GM23338 (cell line): ENCODE results near the gene SMG6. TPM values are rescaled to one million over a fixed set of nuclear protein-coding genes. Genes with fewer than 3 reads are reported as not detected.

ENCODE experiments used
- ATAC-seq: fragments of 200-7000 bp; cut with Tn5 transposase; 3 replicates; pipeline ENCODE4 v1.9.1; 2020
- DNase-seq: peaks from one replicate; pipeline ENCODE4 v3.0.0-alpha.2; 2015; ENCODE audit warnings: low spot score
- H2AFZ ChIP-seq: fragments of 200-600 bp; sonication (generic); 2 replicates; pipeline ENCODE4 v1.8.0; 2016; ENCODE audit warnings: antibody characterized with exemption, mild to moderate bottlenecking, moderate library complexity
- H3F3A ChIP-seq: fragments of 200-600 bp; sonication (generic); replicated peaks from 2 replicates; pipeline ENCODE4 v1.8.0; 2017; ENCODE audit warnings: antibody characterized with exemption, mixed run types, low read depth
- H3K27ac ChIP-seq: fragments of 200-600 bp; sonication (generic); 2 replicates; pipeline ENCODE4 v1.6.1; 2016; ENCODE audit warnings: low read depth
- H3K27me3 ChIP-seq: fragments of 200-600 bp; sonication (generic); 2 replicates; pipeline ENCODE4 v1.8.0; 2016; ENCODE audit warnings: mild to moderate bottlenecking, mixed run types, moderate library complexity; ENCODE audit not compliant: insufficient read depth
- H3K36me3 ChIP-seq: fragments of 200-600 bp; sonication (generic); 2 replicates; pipeline ENCODE4 v1.8.0; 2016; ENCODE audit warnings: mild to moderate bottlenecking; ENCODE audit not compliant: insufficient read depth
- H3K4me1 ChIP-seq: fragments of 200-600 bp; sonication (generic); 2 replicates; pipeline ENCODE4 v1.8.0; 2016; ENCODE audit warnings: mild to moderate bottlenecking, moderate library complexity; ENCODE audit not compliant: insufficient read depth
- H3K4me2 ChIP-seq: fragments of 200-600 bp; sonication (generic); 2 replicates; pipeline ENCODE4 v1.7.1; 2017; ENCODE audit warnings: mixed run types
- H3K4me3 ChIP-seq: fragments of 200-600 bp; sonication (generic); 2 replicates; pipeline ENCODE4 v1.6.1; 2016; ENCODE audit warnings: mixed run types
- H3K79me2 ChIP-seq: fragments of 200-600 bp; sonication (generic); replicated peaks from 2 replicates; pipeline ENCODE4 v1.8.0; 2017; ENCODE audit warnings: mild to moderate bottlenecking; ENCODE audit not compliant: insufficient read depth
- H3K9me2 ChIP-seq: fragments of 200-600 bp; sonication (generic); 2 replicates; pipeline ENCODE4 v1.8.0; 2017; ENCODE audit not compliant: insufficient read depth
- H4K20me1 ChIP-seq: fragments of 200-600 bp; sonication (generic); replicated peaks from 2 replicates; pipeline ENCODE4 v1.8.0; 2017; ENCODE audit warnings: mild to moderate bottlenecking; ENCODE audit not compliant: insufficient read depth
- H3K27ac Mint-ChIP-seq: 2 replicates; pipeline ENCODE4 v1.8.0; 2020; ENCODE audit warnings: inconsistent platforms, mild to moderate bottlenecking, moderate library complexity, mixed read lengths
- H3K27me3 Mint-ChIP-seq: 3 replicates; pipeline ENCODE4 v1.8.0; 2022; ENCODE audit warnings: low read depth, mild to moderate bottlenecking, moderate library complexity, mixed read lengths, inconsistent platforms; ENCODE audit not compliant: insufficient read depth, poor library complexity
- H3K36me3 Mint-ChIP-seq: 3 replicates; pipeline ENCODE4 v1.8.0; 2021; ENCODE audit warnings: low read depth, mild to moderate bottlenecking, inconsistent platforms, moderate library complexity, mixed read lengths
- H3K4me1 Mint-ChIP-seq: 3 replicates; pipeline ENCODE4 v1.8.0; 2020; ENCODE audit warnings: mild to moderate bottlenecking, inconsistent platforms, mixed read lengths
- H3K4me3 Mint-ChIP-seq: 3 replicates; pipeline ENCODE4 v1.8.0; 2021; ENCODE audit warnings: moderate library complexity, mild to moderate bottlenecking, inconsistent platforms, mixed read lengths
- H3K9me3 Mint-ChIP-seq: 3 replicates; pipeline ENCODE4 v1.8.0; 2020; ENCODE audit warnings: moderate library complexity, mild to moderate bottlenecking, inconsistent platforms, mixed read lengths
- CREB1 ChIP-seq: fragments of 250-450 bp; sonication (Bioruptor Pico); IDR thresholded peaks from 2 replicates; pipeline ENCODE4 v1.5.0; 2020; ENCODE audit warnings: low read depth, mild to moderate bottlenecking, moderate library complexity
- CTCF ChIP-seq, 2 experiments: fragments of 200-600 bp in 1 of 2; sonication (generic) in 1 of 2; conservative IDR thresholded peaks; 2 replicates each; pipeline versions ENCODE4 v1.5.1 to v1.6.1; 2016 to 2017; ENCODE audit warnings: antibody characterized with exemption in 2 of 2, low read depth in 2 of 2, mild to moderate bottlenecking in 2 of 2, moderate library complexity in 1 of 2
- EZH2 ChIP-seq: fragments of 200-600 bp; sonication (generic); IDR thresholded peaks from one replicate; pipeline ENCODE4 v1.8.0; 2017; ENCODE audit warnings: antibody characterized with exemption, mild to moderate bottlenecking, low read depth; ENCODE audit not compliant: unreplicated experiment
- EZH2phosphoT487 ChIP-seq: fragments of 200-600 bp; sonication (generic); IDR thresholded peaks from one replicate; pipeline ENCODE4 v1.8.1; 2018; ENCODE audit warnings: antibody characterized with exemption; ENCODE audit not compliant: unreplicated experiment
- POLR2AphosphoS5 ChIP-seq: IDR thresholded peaks from 2 replicates; pipeline ENCODE4 v1.6.1; 2016; ENCODE audit warnings: antibody characterized with exemption, low read depth
- STAT1 ChIP-seq: IDR thresholded peaks from one replicate; pipeline ENCODE4 v1.6.1; 2016; ENCODE audit warnings: antibody characterized with exemption; ENCODE audit not compliant: unreplicated experiment
- ZNF331 ChIP-seq: fragments of 250-450 bp; sonication (Bioruptor Pico); IDR thresholded peaks from 2 replicates; pipeline ENCODE4 v1.5.0; 2020; ENCODE audit warnings: low read depth, mild to moderate bottlenecking, moderate library complexity
- polyA plus RNA-seq: library from polyadenylated mRNA; unstranded; fragments of >200 nt; fragmentation: Nextera tagmentation; extraction: Ambion mirVana; gene quantifications from 2 replicates; pipeline ENCODE4 v1.2.1, GENCODE V29; 2016
- total RNA-seq: library from RNA; depleted of rRNA; stranded (reverse); fragments of >200 nt; shearing (Covaris generic); gene quantifications from 2 replicates; pipeline ENCODE4 v1.2.3, GENCODE V29; 2014
- TF ChIP-seq, protein P1 (sequence below): IDR thresholded peaks from 2 replicates; pipeline ENCODE4 v1.6.1; 2016; ENCODE audit warnings: antibody characterized with exemption
- TF ChIP-seq, protein P2 (sequence below): fragments of 250-450 bp; sonication (Bioruptor Pico); IDR thresholded peaks from 2 replicates; pipeline ENCODE4 v1.5.0; 2020; ENCODE audit warnings: mild to moderate bottlenecking, moderate library complexity
- TF ChIP-seq, protein P3 (sequence below): IDR thresholded peaks from one replicate; pipeline ENCODE4 v1.6.1; 2018; ENCODE audit warnings: antibody characterized with exemption; ENCODE audit not compliant: unreplicated experiment

The SMG6 gene
- total and polyA plus RNA-seq, 2 experiments from 2014 or later: 10.4 to 43.1 TPM

DNA sequence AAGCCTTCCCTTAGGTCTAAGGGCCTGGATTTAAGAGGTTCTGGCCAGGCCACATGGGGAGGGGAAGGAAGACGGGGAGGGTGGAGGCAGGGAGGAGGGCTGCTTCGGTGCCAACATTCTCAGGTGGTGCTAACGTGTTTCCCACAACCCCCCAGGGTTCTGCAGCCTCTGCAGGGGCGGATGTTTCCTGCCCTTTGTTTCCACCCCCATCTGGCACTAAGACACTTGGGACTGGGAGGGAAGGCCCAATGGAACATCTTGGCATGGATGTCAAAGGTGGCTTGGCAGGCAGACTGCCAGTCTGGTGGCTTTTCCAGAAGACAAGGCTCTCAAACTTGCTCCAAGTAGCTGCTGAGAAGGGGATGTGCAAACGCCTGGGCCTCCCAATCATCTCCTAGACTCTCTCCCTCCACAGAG lies 236.0 kb downstream of the SMG6 start:
- TF ChIP-seq, protein P1, sequence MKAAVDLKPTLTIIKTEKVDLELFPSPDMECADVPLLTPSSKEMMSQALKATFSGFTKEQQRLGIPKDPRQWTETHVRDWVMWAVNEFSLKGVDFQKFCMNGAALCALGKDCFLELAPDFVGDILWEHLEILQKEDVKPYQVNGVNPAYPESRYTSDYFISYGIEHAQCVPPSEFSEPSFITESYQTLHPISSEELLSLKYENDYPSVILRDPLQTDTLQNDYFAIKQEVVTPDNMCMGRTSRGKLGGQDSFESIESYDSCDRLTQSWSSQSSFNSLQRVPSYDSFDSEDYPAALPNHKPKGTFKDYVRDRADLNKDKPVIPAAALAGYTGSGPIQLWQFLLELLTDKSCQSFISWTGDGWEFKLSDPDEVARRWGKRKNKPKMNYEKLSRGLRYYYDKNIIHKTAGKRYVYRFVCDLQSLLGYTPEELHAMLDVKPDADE: no peak
- no peak for TF ChIP-seq CREB1 (CRISPR knock-in tag)
- TF ChIP-seq POLR2AphosphoS5: no peak
- TF ChIP-seq, protein P2, sequence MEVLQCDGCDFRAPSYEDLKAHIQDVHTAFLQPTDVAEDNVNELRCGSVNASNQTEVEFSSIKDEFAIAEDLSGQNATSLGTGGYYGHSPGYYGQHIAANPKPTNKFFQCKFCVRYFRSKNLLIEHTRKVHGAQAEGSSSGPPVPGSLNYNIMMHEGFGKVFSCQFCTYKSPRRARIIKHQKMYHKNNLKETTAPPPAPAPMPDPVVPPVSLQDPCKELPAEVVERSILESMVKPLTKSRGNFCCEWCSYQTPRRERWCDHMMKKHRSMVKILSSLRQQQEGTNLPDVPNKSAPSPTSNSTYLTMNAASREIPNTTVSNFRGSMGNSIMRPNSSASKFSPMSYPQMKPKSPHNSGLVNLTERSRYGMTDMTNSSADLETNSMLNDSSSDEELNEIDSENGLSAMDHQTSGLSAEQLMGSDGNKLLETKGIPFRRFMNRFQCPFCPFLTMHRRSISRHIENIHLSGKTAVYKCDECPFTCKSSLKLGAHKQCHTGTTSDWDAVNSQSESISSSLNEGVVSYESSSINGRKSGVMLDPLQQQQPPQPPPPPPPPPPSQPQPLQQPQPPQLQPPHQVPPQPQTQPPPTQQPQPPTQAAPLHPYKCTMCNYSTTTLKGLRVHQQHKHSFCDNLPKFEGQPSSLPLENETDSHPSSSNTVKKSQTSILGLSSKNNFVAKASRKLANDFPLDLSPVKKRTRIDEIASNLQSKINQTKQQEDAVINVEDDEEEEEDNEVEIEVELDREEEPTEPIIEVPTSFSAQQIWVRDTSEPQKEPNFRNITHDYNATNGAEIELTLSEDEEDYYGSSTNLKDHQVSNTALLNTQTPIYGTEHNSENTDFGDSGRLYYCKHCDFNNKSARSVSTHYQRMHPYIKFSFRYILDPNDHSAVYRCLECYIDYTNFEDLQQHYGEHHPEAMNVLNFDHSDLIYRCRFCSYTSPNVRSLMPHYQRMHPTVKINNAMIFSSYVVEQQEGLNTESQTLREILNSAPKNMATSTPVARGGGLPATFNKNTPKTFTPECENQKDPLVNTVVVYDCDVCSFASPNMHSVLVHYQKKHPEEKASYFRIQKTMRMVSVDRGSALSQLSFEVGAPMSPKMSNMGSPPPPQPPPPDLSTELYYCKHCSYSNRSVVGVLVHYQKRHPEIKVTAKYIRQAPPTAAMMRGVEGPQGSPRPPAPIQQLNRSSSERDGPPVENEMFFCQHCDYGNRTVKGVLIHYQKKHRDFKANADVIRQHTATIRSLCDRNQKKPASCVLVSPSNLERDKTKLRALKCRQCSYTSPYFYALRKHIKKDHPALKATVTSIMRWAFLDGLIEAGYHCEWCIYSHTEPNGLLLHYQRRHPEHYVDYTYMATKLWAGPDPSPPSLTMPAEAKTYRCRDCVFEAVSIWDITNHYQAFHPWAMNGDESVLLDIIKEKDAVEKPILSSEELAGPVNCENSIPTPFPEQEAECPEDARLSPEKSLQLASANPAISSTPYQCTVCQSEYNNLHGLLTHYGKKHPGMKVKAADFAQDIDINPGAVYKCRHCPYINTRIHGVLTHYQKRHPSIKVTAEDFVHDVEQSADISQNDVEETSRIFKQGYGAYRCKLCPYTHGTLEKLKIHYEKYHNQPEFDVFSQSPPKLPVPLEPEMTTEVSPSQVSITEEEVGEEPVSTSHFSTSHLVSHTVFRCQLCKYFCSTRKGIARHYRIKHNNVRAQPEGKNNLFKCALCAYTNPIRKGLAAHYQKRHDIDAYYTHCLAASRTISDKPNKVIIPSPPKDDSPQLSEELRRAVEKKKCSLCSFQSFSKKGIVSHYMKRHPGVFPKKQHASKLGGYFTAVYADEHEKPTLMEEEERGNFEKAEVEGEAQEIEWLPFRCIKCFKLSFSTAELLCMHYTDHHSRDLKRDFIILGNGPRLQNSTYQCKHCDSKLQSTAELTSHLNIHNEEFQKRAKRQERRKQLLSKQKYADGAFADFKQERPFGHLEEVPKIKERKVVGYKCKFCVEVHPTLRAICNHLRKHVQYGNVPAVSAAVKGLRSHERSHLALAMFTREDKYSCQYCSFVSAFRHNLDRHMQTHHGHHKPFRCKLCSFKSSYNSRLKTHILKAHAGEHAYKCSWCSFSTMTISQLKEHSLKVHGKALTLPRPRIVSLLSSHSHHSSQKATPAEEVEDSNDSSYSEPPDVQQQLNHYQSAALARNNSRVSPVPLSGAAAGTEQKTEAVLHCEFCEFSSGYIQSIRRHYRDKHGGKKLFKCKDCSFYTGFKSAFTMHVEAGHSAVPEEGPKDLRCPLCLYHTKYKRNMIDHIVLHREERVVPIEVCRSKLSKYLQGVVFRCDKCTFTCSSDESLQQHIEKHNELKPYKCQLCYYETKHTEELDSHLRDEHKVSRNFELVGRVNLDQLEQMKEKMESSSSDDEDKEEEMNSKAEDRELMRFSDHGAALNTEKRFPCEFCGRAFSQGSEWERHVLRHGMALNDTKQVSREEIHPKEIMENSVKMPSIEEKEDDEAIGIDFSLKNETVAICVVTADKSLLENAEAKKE (CRISPR knock-in tag): no peak
- no peak for TF ChIP-seq CTCF (conservative IDR thresholded peaks at IDR 0.05; ENCODE audit: low read depth in 2 of 2)
- no peak for TF ChIP-seq STAT1
- no peak for TF ChIP-seq EZH2
- no peak for TF ChIP-seq EZH2phosphoT487
- TF ChIP-seq ZNF331 (CRISPR knock-in tag): no peak
- TF ChIP-seq, protein P3, sequence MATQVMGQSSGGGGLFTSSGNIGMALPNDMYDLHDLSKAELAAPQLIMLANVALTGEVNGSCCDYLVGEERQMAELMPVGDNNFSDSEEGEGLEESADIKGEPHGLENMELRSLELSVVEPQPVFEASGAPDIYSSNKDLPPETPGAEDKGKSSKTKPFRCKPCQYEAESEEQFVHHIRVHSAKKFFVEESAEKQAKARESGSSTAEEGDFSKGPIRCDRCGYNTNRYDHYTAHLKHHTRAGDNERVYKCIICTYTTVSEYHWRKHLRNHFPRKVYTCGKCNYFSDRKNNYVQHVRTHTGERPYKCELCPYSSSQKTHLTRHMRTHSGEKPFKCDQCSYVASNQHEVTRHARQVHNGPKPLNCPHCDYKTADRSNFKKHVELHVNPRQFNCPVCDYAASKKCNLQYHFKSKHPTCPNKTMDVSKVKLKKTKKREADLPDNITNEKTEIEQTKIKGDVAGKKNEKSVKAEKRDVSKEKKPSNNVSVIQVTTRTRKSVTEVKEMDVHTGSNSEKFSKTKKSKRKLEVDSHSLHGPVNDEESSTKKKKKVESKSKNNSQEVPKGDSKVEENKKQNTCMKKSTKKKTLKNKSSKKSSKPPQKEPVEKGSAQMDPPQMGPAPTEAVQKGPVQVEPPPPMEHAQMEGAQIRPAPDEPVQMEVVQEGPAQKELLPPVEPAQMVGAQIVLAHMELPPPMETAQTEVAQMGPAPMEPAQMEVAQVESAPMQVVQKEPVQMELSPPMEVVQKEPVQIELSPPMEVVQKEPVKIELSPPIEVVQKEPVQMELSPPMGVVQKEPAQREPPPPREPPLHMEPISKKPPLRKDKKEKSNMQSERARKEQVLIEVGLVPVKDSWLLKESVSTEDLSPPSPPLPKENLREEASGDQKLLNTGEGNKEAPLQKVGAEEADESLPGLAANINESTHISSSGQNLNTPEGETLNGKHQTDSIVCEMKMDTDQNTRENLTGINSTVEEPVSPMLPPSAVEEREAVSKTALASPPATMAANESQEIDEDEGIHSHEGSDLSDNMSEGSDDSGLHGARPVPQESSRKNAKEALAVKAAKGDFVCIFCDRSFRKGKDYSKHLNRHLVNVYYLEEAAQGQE: no peak
- no peak overlapping the region for H3K27ac ChIP-seq
- ATAC-seq (no peak), DNase-seq (no peak)
- H3K27me3 ChIP-seq: no peaks in the 10 kb centered on the region
- no peaks in the 10 kb centered on the region for H3K9me2 ChIP-seq
- peaks cover 10% of the 10 kb centered on the region for H3K36me3 Mint-ChIP-seq
- no peak overlapping the region for H3K27ac Mint-ChIP-seq
- peaks cover 23% of the 10 kb centered on the region for H3K4me1 ChIP-seq
- H3F3A ChIP-seq: no peaks in the 10 kb centered on the region; the same call in 1 of the 2 replicates
- peaks cover 50% of the 10 kb centered on the region for H3K4me1 Mint-ChIP-seq
- H3K4me3 Mint-ChIP-seq: no peak overlapping the region
- H3K27me3 Mint-ChIP-seq: peaks cover 27% of the 10 kb centered on the region
- H3K79me2 ChIP-seq: no peaks in the 10 kb centered on the region
- H3K9me3 Mint-ChIP-seq: no peaks in the 10 kb centered on the region
- H2AFZ ChIP-seq: no peak overlapping the region
- H3K36me3 ChIP-seq: no peaks in the 10 kb centered on the region
- H3K4me3 ChIP-seq: no peak overlapping the region
- H4K20me1 ChIP-seq: no peaks in the 10 kb centered on the region; the same call in none of the 2 replicates
- H3K4me2 ChIP-seq: no peak overlapping the region
